Right lobe of liver (tissue), 6 donors: Measurements from ENCODE around the gene HGD. TPM values are rescaled to one million over a fixed set of nuclear protein-coding genes. Genes with fewer than 3 reads are reported as not detected.
A peak's percentile ranks its signal among the peaks of the same experiment; 100 is the strongest.

Experiments used
- ATAC-seq, 4 donors: fragments of 200-7000 bp; cut with Tn5 transposase; one replicate each; pipeline ENCODE4 v1.9.1; 2020; ENCODE audit warnings: mild to moderate bottlenecking in 4 of 4, moderate library complexity in 4 of 4
- DNase-seq, 3 donors: peaks; one replicate each; pipeline ENCODE4 v3.0.0-alpha.2; 2020
- H3K27ac ChIP-seq, 3 donors: fragments of 200-600 bp; one replicate each; pipeline ENCODE4 v1.8.0; 2022
- H3K27me3 ChIP-seq, 2 donors: fragments of 200-600 bp; one replicate each; pipeline ENCODE4 v1.8.0; 2022
- H3K36me3 ChIP-seq, 4 donors: fragments of 200-600 bp; sonication (generic) in 1 of 4; one replicate each; pipeline versions ENCODE4 v1.5.1 to v1.8.0; 2017 to 2022; ENCODE audit warnings: control low read depth in 1 of 4
- H3K4me1 ChIP-seq, 4 donors: fragments of 200-600 bp; sonication (generic) in 1 of 4; one replicate each; pipeline versions ENCODE4 v1.5.1 to v1.8.0; 2017 to 2022; ENCODE audit warnings: control low read depth in 1 of 4
- H3K4me3 ChIP-seq, 3 donors: fragments of 200-600 bp; one replicate each; pipeline ENCODE4 v1.8.0; 2022
- H3K9me3 ChIP-seq, 4 donors: fragments of 200-600 bp; sonication (generic) in 1 of 4; one replicate each; pipeline versions ENCODE4 v1.5.1 to v1.8.0; 2017 to 2022; ENCODE audit warnings: control low read depth in 1 of 4
- POLR2A ChIP-seq: fragments of 450-650 bp; IDR thresholded peaks from one replicate; pipeline ENCODE4 v1.6.1; 2017; ENCODE audit warnings: antibody characterized with exemption, mild to moderate bottlenecking
- WGBS: methylation state at CpG from one replicate; pipeline ENCODE4 v1.1.6; 2018; ENCODE audit warnings: low coverage, low lambda C conversion rate; ENCODE audit not compliant: insufficient coverage; ENCODE audit errors: missing lambda C conversion rate; 5-methylcytosine and 5-hydroxymethylcytosine counted together
- intact Hi-C, 2 donors: fragments of 100-400 bp; cut with DNase I; formaldehyde crosslinking; loops; one replicate each; pipeline versions ENCODE4 v1.11.2 to v1.14.1; 2022
- total RNA-seq, 6 experiments: library from RNA; depleted of rRNA in 2 of 6; stranded (reverse); fragments of >200 nt in 2 of 6; fragmentation: NEBNext Ultra II Directional in 3 of 6; extraction: Animal tissue kit (Norgen Biotek cat#: 25700) in 3 of 6; gene quantifications; one replicate each; pipeline versions ENCODE4 v1.1.0 to v1.2.4, GENCODE V29; 2016 to 2023
- TF ChIP-seq, protein P1 (sequence below), 4 donors: fragments of 200-600 bp in 3 of 4; fragments of 450-650 bp in 1 of 4; IDR thresholded peaks; one replicate each; pipeline versions ENCODE4 v1.5.1 to v1.8.0; 2016 to 2022; ENCODE audit warnings: antibody characterized with exemption in 4 of 4, mild to moderate bottlenecking in 2 of 4
- donor health status: DM: no; HTN: yes; CAD: no.
- donor health status: DM: no; HTN: no; CAD: no.
- donor health status: DM: no; HTN: no; CAD: no.
- donor health status: DM: no; HTN: yes; CAD: no.
- donor health status: DM: no; HTN: yes; CAD: no.

HGD gene
- total RNA-seq, 6 experiments from 2014 or later: 117 to 610 (median 341) TPM

DNA sequence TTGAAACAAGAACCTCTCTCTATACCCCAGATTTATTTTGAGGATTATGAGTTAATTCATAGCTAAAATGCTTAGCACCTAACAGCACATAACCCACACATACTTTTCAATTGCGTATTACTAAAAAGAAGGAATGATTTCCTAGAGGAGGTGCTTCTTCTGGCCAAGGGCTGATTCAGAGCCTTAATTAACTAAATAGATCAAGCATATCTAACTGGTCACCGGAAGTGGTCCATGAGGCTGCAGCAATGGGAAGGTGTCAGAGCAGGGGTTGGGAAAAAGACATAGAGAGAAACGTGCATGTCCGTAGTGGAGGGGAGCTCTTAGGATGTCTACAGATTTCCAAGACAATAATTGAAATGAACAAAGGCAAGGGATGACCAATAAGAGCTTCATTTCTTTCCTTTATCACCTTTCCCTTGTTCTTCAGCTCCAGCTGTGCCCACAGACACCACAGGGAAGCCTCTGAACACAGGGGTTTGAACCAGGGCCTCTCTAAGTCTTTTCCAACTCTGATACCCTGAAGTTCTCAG lies 467 bp downstream of the HGD start:
- intact Hi-C loops: no loop called here
- H3K36me3 ChIP-seq: peaks cover 0 to 6% (median under 1%) of the 10 kb centered on the region in 4 donors
- 26% methylated on average over 4 of the region's 4 CpGs for WGBS
- TF ChIP-seq, protein P1, sequence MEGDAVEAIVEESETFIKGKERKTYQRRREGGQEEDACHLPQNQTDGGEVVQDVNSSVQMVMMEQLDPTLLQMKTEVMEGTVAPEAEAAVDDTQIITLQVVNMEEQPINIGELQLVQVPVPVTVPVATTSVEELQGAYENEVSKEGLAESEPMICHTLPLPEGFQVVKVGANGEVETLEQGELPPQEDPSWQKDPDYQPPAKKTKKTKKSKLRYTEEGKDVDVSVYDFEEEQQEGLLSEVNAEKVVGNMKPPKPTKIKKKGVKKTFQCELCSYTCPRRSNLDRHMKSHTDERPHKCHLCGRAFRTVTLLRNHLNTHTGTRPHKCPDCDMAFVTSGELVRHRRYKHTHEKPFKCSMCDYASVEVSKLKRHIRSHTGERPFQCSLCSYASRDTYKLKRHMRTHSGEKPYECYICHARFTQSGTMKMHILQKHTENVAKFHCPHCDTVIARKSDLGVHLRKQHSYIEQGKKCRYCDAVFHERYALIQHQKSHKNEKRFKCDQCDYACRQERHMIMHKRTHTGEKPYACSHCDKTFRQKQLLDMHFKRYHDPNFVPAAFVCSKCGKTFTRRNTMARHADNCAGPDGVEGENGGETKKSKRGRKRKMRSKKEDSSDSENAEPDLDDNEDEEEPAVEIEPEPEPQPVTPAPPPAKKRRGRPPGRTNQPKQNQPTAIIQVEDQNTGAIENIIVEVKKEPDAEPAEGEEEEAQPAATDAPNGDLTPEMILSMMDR (IDR thresholded peaks at IDR 0.05): no peak
- no peak for TF ChIP-seq POLR2A
- peak in 1 of 4 donors; percentile 2 for ATAC-seq
- peak overlapping the region; percentile 45 to 73 (median 54) for H3K4me3 ChIP-seq
- DNase-seq: no peak
- no peaks in the 10 kb centered on the region for H3K9me3 ChIP-seq
- no peaks in the 10 kb centered on the region for H3K27me3 ChIP-seq
- peaks cover 0 to 29% (median 8%) of the 10 kb centered on the region in 4 donors for H3K4me1 ChIP-seq
- peak overlapping the region; percentile 91 to 99 (median 95) for H3K27ac ChIP-seq

DNA sequence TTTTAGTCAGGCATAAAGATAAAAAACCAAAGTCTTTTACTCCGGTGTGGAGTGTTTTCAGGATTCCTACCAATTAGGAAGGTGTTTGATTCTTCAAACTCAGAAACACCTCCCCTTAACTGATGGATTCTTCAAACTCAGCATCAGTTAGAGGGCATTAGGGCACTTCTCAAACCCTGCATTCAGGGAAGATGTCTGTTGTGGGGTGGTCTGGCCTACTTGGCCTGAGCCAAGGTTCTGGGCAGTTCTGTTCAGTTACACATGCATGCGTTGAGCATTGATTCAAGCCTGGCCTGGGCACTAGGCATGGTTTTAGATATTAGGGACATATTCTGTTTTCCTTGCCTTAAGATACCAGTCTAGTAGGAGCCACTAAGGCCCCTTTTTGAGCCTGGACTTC lies 1.0 kb downstream of the HGD start:
- ATAC-seq (peak in 3 of 4 donors; percentile 1 to 10 (median 8)), DNase-seq (no peak)
- Histone ChIP-seq H3K4me1 (peaks cover 0 to 34% (median 9%) of the 10 kb centered on the region in 4 donors), H3K4me3 (peak overlapping the region; percentile 45 to 73 (median 54)), H3K9me3 (no peaks in the 10 kb centered on the region), H3K36me3 (peaks cover 0 to 11% (median 4%) of the 10 kb centered on the region in 4 donors), H3K27me3 (no peaks in the 10 kb centered on the region), H3K27ac (peak overlapping the region; percentile 91 to 99 (median 95))
- 31% methylated on average over 1 of the region's 2 CpGs for WGBS
- TF ChIP-seq, protein P1 (IDR thresholded peaks at IDR 0.05): no peak
- TF ChIP-seq POLR2A: no peak
- intact Hi-C loops: no loop called here

DNA sequence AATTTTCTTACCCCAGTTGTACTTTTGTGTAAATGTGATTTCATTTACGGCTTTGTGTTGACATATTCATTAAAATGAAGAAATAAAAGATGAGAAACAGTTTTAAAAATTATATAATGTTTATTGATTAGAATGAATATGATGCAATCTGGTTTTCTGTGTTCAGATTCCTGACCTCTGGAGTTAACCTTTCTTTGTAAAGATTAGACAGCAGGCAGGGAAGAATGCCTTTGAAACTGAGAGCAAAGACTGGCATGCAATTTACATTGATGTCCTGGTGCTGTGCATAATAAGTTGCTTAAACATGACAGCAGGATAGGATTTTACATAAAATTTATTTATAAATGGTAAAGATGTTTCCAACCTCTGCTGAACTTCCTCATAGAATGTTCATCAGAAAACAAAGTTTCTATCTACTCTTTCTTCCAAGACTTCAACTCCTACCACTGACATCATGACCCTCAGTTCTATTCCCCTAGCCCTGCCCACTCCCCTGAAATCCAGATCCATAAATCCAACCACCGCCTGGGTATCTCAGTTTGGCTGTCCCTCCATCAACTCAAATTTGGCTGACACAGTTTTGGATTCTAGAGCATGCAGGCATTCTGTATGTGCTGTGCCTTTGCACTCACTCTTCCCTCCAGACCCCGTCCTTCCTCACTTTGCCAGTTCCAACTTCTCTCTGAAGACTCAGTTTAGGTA lies 1.7 kb downstream of the HGD start:
- no peaks in the 10 kb centered on the region for H3K27me3 ChIP-seq
- DNase-seq (no peak), ATAC-seq (peak; percentile 30 to 42 (median 38))
- intact Hi-C loops: no loop called here
- peak; percentile 39 for TF ChIP-seq POLR2A
- TF ChIP-seq, protein P1 (IDR thresholded peaks at IDR 0.05): no peak
- peak overlapping the region; percentile 45 to 73 (median 54) for H3K4me3 ChIP-seq
- H3K27ac ChIP-seq: peak overlapping the region; percentile 91 to 99 (median 95)
- WGBS: 25% methylated on average over 3 of the region's 3 CpGs
- peaks cover 0 to 35% (median 9%) of the 10 kb centered on the region in 4 donors for H3K4me1 ChIP-seq
- H3K36me3 ChIP-seq: peaks cover 0 to 18% (median 7%) of the 10 kb centered on the region in 4 donors
- no peaks in the 10 kb centered on the region for H3K9me3 ChIP-seq

DNA sequence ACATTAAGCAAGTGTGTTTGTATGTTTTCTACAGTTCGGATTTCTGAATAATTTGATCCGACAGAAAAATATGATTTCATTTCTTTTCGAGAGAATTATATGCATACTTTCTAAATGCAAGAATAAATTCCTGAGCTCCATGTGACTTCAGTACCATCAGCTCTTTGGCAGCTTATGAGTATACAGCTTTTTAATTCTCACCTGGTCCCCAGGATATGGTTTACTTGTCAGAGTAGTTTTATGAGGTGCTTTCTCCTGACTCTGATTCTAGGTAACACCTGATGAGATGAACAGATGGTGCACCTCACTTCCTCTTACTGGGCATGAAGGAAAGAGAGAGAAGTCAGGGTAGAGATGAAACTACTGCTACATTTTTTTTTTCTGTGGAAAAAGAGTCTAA lies 3.1 kb downstream of the HGD start:
- TF ChIP-seq, protein P1 (IDR thresholded peaks at IDR 0.05): no peak
- no peak for TF ChIP-seq POLR2A
- 10% methylated on average over 3 of the region's 3 CpGs for WGBS
- H3K9me3 ChIP-seq: no peaks in the 10 kb centered on the region
- H3K4me3 ChIP-seq: peak overlapping the region; percentile 45 to 73 (median 54)
- peaks cover 0 to 30% (median 6%) of the 10 kb centered on the region in 4 donors for H3K4me1 ChIP-seq
- peak in 1 of 4 donors; percentile 0 for ATAC-seq
- H3K27ac ChIP-seq: peak overlapping the region; percentile 91 to 99 (median 95)
- H3K27me3 ChIP-seq: no peaks in the 10 kb centered on the region
- intact Hi-C loops: no loop called here
- peaks cover 0 to 31% (median 14%) of the 10 kb centered on the region in 4 donors for H3K36me3 ChIP-seq
- no peak for DNase-seq
